Keratinocyte (primary cell): ENCODE measurements around the gene SLIT3.

Experiments used
- EZH2 ChIP-seq: IDR thresholded peaks from one replicate; pipeline ENCODE4 v1.6.1; 2012; ENCODE audit warnings: inconsistent platforms, mild to moderate bottlenecking, low read length, moderate library complexity
- TF ChIP-seq, protein P1 (sequence below), 3 experiments: IDR thresholded peaks in 1 of 3; conservative IDR thresholded peaks in 1 of 3; optimal IDR thresholded peaks in 1 of 3; 2 replicates in 2 of 3; 3 replicates in 1 of 3; pipeline versions ENCODE3 to v1.5.1; 2011; ENCODE audit warnings: low read length in 3 of 3, mild to moderate bottlenecking in 3 of 3, moderate library complexity in 2 of 3, control low read depth in 1 of 3, inconsistent platforms in 1 of 3; ENCODE audit not compliant: insufficient read depth in 2 of 3; ENCODE audit errors: extremely low read depth in 1 of 3

DNA sequence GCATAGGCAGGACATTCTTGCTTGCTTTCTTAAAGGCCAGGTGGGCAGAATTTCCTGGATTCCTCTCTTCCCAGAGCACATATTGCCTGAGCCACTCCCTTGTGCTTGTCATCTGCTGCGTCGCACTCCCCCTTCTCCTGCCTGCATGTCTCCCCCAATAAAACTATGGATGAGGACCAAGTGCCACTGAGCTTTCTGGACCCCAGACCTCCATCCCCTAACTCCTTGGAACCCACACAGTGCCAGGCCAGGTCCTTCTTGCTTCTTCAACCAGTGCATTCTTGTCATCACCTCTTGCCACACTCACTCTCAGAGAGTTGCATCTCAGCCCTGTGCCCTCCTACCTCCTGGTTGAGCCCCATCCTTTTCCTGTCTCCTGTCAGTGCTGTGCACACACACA lies 563.9 kb downstream of the SLIT3 start:
- TF ChIP-seq, protein P1, sequence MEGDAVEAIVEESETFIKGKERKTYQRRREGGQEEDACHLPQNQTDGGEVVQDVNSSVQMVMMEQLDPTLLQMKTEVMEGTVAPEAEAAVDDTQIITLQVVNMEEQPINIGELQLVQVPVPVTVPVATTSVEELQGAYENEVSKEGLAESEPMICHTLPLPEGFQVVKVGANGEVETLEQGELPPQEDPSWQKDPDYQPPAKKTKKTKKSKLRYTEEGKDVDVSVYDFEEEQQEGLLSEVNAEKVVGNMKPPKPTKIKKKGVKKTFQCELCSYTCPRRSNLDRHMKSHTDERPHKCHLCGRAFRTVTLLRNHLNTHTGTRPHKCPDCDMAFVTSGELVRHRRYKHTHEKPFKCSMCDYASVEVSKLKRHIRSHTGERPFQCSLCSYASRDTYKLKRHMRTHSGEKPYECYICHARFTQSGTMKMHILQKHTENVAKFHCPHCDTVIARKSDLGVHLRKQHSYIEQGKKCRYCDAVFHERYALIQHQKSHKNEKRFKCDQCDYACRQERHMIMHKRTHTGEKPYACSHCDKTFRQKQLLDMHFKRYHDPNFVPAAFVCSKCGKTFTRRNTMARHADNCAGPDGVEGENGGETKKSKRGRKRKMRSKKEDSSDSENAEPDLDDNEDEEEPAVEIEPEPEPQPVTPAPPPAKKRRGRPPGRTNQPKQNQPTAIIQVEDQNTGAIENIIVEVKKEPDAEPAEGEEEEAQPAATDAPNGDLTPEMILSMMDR (optimal IDR thresholded peaks at IDR 0.05 in 1 of 3, IDR thresholded peaks at IDR 0.05 in 1 of 3, conservative IDR thresholded peaks at IDR 0.05 in 1 of 3; ENCODE audit: extremely low read depth in 1 of 3, insufficient read depth in 2 of 3, low read length in 3 of 3), result no peak
- TF ChIP-seq EZH2, result no peak
